LNCAP (cell line): ENCODE results near the gene ZC3H12D.

Source experiments
- TF ChIP-seq, protein P1 (sequence below): fragments of 450-650 bp; IDR thresholded peaks from 2 replicates; pipeline ENCODE4 v1.5.1; 2017; ENCODE audit warnings: mild to moderate bottlenecking

The ZC3H12D gene

GRCh38 chr6:149503276-149503675 lies 18.5 kb upstream of the ZC3H12D start:
- TF ChIP-seq, protein P1, sequence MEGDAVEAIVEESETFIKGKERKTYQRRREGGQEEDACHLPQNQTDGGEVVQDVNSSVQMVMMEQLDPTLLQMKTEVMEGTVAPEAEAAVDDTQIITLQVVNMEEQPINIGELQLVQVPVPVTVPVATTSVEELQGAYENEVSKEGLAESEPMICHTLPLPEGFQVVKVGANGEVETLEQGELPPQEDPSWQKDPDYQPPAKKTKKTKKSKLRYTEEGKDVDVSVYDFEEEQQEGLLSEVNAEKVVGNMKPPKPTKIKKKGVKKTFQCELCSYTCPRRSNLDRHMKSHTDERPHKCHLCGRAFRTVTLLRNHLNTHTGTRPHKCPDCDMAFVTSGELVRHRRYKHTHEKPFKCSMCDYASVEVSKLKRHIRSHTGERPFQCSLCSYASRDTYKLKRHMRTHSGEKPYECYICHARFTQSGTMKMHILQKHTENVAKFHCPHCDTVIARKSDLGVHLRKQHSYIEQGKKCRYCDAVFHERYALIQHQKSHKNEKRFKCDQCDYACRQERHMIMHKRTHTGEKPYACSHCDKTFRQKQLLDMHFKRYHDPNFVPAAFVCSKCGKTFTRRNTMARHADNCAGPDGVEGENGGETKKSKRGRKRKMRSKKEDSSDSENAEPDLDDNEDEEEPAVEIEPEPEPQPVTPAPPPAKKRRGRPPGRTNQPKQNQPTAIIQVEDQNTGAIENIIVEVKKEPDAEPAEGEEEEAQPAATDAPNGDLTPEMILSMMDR, result no peak

DNA sequence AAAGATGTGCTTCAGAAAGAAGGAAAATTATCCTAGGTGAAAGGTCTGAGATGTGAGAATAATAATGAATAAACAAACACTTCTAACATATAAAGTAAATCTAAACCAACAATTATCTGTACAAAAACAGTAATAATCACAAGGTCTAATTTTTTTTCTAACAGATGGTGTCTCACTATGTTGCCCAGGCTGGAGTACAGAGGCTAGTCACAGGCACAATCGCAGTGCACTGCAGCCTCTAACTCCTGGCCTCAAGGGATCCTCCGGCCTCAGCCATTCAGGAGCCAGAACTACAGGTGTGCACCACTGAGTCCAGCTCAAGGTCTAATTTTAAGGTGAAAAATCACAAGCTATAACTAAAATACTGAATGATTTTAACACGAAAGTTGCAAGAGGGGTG lies 17.0 kb upstream of the ZC3H12D start:
- TF ChIP-seq, protein P1, result no peak

DNA sequence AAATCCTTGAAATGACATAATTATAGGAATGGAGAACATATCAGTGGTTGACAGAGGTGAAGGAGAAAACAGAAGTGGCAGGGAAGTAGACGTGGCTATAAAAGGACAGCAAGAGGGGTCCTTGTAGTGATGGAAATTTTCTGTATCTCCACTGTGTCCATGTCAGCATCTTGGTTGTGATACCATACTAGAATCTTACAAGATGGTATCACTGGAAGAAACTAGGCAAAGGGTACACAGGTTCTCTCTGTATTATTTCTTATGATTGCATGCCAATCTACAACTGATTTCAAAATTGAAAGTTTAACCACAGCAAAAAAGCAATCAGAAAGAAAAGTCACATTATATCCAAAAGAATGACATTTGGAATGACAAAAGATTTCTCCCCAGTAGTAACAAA lies 16.4 kb upstream of the ZC3H12D start:
- TF ChIP-seq, protein P1, result no peak

GRCh38 chr6:149500096-149500495 lies 15.3 kb upstream of the ZC3H12D start:
- TF ChIP-seq, protein P1, result no peak

DNA sequence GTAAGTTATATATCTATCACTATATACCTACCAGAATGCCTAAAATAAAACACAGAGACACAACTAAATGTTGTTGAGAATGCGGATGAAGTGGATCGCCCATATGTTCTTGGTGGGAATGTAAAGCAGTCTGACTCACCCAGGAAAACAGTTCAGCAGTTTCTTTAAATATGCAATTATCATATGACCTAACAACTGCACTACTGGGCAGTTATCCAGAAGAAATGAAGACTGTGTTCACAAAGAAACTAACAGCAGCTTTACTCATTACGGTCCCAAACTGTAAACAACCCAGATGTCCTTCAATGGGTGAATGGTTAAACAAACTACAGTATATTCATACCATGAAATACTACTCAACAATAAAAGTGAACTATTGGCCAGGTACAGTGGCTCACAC lies 14.3 kb upstream of the ZC3H12D start:
- TF ChIP-seq, protein P1, result no peak

- TF ChIP-seq, protein P1, result no peak
Measured at GRCh38 chr6:149497365-149497764, 12.6 kb upstream of the ZC3H12D start.

GRCh38 chr6:149493761-149494320 lies 9.0 kb upstream of the ZC3H12D start:
- TF ChIP-seq, protein P1, result no peak

GRCh38 chr6:149492798-149493343 lies 8.1 kb upstream of the ZC3H12D start:
- TF ChIP-seq, protein P1, result no peak
